ENCODE measurements around the gene TNK2.

GRCh38 chr3:195916291-195916690 lies 7.9 kb upstream of the TNK2 start:
- no peak for TF ChIP-seq CTCF (conservative IDR thresholded peaks at IDR 0.05 in 1 of 2, IDR thresholded peaks at IDR 0.05 in 1 of 2; ENCODE audit: extremely low read depth in 1 of 2, insufficient read depth in 1 of 2, low read depth in 1 of 2, low read length in 2 of 2)
- TF ChIP-seq EZH2 (IDR thresholded peaks at IDR 0.05; ENCODE audit: borderline replicate concordance, low read length) = no peak

Measured in mammary epithelial cell (primary cell).